Measurements from ENCODE around the gene SFSWAP.

SFSWAP gene

GRCh38 chr12:131840643-131841416, 129.9 kb downstream of the SFSWAP start:
- TF ChIP-seq YY1 (IDR thresholded peaks at IDR 0.05; ENCODE audit: low read depth) (no peak), CREB1 (IDR thresholded peaks at IDR 0.05; ENCODE audit: low read depth) (no peak), RAD21 (IDR thresholded peaks at IDR 0.05; ENCODE audit: low read depth) (no peak), REST (IDR thresholded peaks at IDR 0.05; ENCODE audit: low read depth) (no peak), EGR1 (IDR thresholded peaks at IDR 0.05) (no peak)
- TF ChIP-seq, protein P1, sequence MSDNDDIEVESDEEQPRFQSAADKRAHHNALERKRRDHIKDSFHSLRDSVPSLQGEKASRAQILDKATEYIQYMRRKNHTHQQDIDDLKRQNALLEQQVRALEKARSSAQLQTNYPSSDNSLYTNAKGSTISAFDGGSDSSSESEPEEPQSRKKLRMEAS (IDR thresholded peaks at IDR 0.05) = no peak

DNA sequence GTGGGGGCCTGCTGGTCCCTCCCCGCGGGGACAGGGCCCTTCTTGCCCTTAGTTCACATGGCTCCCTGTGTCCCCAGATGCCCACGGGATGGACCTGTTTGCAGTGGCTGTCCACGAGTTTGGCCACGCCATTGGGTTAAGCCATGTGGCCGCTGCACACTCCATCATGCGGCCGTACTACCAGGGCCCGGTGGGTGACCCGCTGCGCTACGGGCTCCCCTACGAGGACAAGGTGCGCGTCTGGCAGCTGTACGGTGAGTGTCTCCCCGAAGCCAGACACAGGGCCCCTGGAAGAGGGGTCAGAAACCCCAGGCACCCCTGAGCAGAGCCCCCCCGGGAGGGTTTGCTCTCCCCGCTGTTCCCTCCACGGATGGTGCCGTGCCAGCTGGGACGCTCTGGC, 130.7 kb downstream of the SFSWAP start:
- TF ChIP-seq RAD21 (IDR thresholded peaks at IDR 0.05; ENCODE audit: low read depth) (no peak), EP300 (IDR thresholded peaks at IDR 0.05; ENCODE audit: borderline replicate concordance) (no peak), TCF12 (IDR thresholded peaks at IDR 0.05; ENCODE audit: low read depth) (no peak), NFIC (IDR thresholded peaks at IDR 0.05) (no peak), FOXM1 (IDR thresholded peaks at IDR 0.05; ENCODE audit: borderline replicate concordance, low read depth) (no peak), TAF1 (IDR thresholded peaks at IDR 0.05; ENCODE audit: low read depth) (no peak), USF1 (IDR thresholded peaks at IDR 0.05) (no peak), CREB1 (IDR thresholded peaks at IDR 0.05; ENCODE audit: low read depth) (no peak), YY1 (IDR thresholded peaks at IDR 0.05; ENCODE audit: low read depth) (no peak), EGR1 (IDR thresholded peaks at IDR 0.05) (no peak), TEAD4 (IDR thresholded peaks at IDR 0.05) (no peak), REST (IDR thresholded peaks at IDR 0.05; ENCODE audit: low read depth) (no peak)
- TF ChIP-seq, protein P1 (IDR thresholded peaks at IDR 0.05) = no peak

DNA sequence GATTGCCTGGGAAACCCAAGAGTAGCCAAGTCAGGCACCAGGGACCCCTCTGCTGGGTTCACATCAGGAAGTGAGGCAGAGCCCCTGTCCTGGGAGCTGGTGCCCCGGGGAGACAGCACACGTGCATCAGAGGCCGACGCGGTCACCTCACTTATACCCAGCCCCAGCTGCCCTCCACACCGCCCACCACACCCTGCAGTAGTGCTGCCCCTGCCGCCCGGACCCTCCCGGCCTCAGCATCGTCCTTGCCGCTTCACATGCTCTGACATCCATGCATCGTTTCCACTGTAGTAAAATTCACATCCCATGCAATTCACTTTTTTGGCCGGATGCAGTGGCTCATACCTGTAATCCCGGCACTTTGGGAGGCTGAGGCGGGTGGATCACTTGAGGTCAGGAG, 131.3 kb downstream of the SFSWAP start:
- TF ChIP-seq EGR1 (IDR thresholded peaks at IDR 0.05) (no peak), USF1 (IDR thresholded peaks at IDR 0.05) (no peak), EP300 (IDR thresholded peaks at IDR 0.05; ENCODE audit: borderline replicate concordance) (no peak), NFIC (IDR thresholded peaks at IDR 0.05) (no peak), CEBPB (IDR thresholded peaks at IDR 0.05) (no peak), TAF1 (IDR thresholded peaks at IDR 0.05; ENCODE audit: low read depth) (no peak), FOXM1 (IDR thresholded peaks at IDR 0.05; ENCODE audit: borderline replicate concordance, low read depth) (no peak), ZBTB7A (IDR thresholded peaks at IDR 0.05; ENCODE audit: low read depth) (no peak), YY1 (IDR thresholded peaks at IDR 0.05; ENCODE audit: low read depth) (no peak), RAD21 (IDR thresholded peaks at IDR 0.05; ENCODE audit: low read depth) (no peak), TCF12 (IDR thresholded peaks at IDR 0.05; ENCODE audit: low read depth) (no peak), REST (IDR thresholded peaks at IDR 0.05; ENCODE audit: low read depth) (no peak), TEAD4 (IDR thresholded peaks at IDR 0.05) (no peak), CREB1 (IDR thresholded peaks at IDR 0.05; ENCODE audit: low read depth) (no peak)
- TF ChIP-seq, protein P1 (IDR thresholded peaks at IDR 0.05) = no peak

DNA sequence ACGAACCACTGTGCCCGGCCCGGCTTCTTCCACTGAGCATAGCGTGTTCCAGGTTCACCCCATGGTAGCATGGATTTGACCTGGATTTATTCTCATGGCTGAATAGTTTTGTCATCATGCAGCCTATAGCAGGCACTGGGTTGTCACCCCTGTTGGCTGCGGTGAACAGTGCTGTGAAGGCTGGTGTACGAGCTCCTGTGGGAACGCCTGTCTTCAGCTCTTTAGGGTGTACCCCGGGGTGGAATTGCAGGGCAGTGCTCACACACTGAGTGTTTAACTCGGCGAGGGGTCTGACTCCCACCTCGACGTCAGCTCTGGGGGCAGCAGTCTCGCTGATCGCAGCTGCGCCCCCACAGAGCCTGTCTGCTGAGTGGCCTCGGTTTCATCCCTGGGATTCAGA, 132.6 kb downstream of the SFSWAP start:
- TF ChIP-seq NFIC (IDR thresholded peaks at IDR 0.05) = no peak
- no peak for TF ChIP-seq EP300 (IDR thresholded peaks at IDR 0.05; ENCODE audit: borderline replicate concordance)

Measured in Ishikawa (cell line).